Measurements from ENCODE around the gene EPHA8. TPM values are rescaled to one million over a fixed set of nuclear protein-coding genes. Genes with fewer than 3 reads are reported as not detected.

The EPHA8 gene
- total RNA-seq, 2 experiments from 2014 or later: not detected

DNA sequence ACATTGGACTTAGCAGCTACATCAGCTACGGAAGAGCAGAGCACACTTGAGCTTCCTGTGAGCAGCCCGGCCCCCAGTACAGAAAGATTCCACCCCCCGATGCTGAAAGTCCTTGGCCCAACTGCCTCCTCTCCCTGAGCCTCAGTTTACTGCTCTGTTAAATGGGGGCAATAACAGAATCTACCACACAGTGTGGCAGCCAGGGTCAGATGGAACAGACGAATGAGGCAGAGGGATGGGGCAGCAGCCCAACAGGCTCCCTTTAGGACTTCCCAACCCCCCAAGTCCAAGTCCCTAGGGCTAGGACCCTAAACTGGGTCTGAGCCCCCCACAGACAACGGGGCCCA lies 50.3 kb downstream of the EPHA8 start:
- Mint-ChIP-seq H3K4me3 (no peak overlapping the region), H3K27ac (no peak overlapping the region), H3K9me3 (ENCODE audit: low read depth) (no peaks in the 10 kb centered on the region), H3K36me3 (no peaks in the 10 kb centered on the region), H3K27me3 (peaks cover 10% of the 10 kb centered on the region), H3K4me1 (no peaks in the 10 kb centered on the region)
- CTCF ChIA-PET: no interaction called here
- no peak for DNase-seq
- no peak for ATAC-seq

DNA sequence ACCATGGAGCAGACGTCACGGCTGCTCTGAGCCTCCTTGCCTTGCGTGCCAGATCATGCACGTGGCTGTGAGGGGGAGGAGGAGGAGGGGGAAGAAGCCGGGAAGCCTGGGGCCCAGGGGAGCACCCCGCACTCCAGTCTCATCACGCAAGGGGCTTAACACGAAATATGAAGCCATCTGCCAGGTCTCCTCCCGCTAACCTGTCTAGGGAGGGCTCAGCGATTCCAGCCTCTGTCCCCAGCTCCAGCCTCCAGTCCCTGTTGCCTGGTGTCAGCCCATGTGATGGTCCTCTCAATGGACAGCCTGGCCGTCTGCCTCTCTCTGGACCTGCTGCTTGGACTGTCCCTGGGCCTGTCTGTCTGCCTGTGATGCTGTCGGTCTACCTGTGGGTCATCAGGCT lies 50.7 kb downstream of the EPHA8 start:
- no peak overlapping the region for H3K4me3 Mint-ChIP-seq
- CTCF ChIA-PET: no interaction called here
- H3K36me3 Mint-ChIP-seq: no peaks in the 10 kb centered on the region
- H3K27me3 Mint-ChIP-seq: peaks cover 7% of the 10 kb centered on the region
- H3K9me3 Mint-ChIP-seq (ENCODE audit: low read depth): no peaks in the 10 kb centered on the region
- H3K27ac Mint-ChIP-seq: no peak overlapping the region
- DNase-seq: no peak
- H3K4me1 Mint-ChIP-seq: no peaks in the 10 kb centered on the region
- ATAC-seq: no peak

DNA sequence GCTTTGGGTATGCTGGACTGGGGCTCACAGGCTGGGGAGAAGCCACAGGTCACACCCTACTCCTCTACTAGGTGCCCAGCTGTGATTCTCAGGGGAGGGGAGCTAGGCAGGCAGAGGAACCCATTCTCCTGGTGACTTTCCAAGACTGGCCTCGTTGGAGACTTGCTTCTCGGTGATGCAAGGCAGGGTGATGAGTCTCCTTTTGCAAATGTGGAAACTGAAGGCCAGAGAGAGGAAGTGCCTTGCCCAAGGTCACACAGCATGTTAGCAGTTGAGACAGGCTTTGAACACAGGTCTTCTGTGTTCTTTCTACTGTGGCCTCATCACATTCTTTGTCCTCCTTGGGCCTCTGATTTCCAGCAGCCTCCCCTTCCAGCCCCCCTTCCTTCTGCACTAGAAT lies 52.6 kb downstream of the EPHA8 start:
- H3K9me3 Mint-ChIP-seq (ENCODE audit: low read depth): no peaks in the 10 kb centered on the region
- CTCF ChIA-PET: no interaction called here
- no peaks in the 10 kb centered on the region for H3K36me3 Mint-ChIP-seq
- no peaks in the 10 kb centered on the region for H3K4me1 Mint-ChIP-seq
- no peak for ATAC-seq
- H3K27ac Mint-ChIP-seq: no peak overlapping the region
- H3K4me3 Mint-ChIP-seq: no peak overlapping the region
- DNase-seq: no peak
- H3K27me3 Mint-ChIP-seq: peaks cover 10% of the 10 kb centered on the region

DNA sequence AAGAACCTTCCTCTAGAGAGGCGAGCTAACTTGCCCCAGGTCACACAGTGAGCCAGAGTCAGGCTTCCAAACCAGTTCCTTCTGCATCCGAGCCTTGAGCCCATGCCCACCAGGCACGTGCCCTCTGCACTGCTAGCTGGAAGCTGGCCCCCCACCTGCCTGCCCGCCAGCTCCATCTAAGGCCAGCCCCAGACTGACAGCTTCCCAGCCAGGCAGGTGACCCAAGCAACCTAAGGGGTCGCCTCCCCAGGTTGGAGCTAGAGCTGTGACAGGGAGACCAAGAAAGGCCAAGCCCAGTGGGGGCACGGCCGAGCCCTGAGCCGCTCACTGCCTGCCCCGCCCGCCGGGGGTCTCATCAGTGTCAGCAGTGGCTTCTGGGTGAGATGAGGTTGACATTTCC lies 53.3 kb downstream of the EPHA8 start:
- H3K27ac Mint-ChIP-seq: no peak overlapping the region
- no peak overlapping the region for H3K4me3 Mint-ChIP-seq
- CTCF ChIA-PET: no interaction called here
- no peak for DNase-seq
- no peaks in the 10 kb centered on the region for H3K36me3 Mint-ChIP-seq
- no peaks in the 10 kb centered on the region for H3K4me1 Mint-ChIP-seq
- ATAC-seq: no peak
- H3K27me3 Mint-ChIP-seq: peaks cover 10% of the 10 kb centered on the region
- H3K9me3 Mint-ChIP-seq (ENCODE audit: low read depth): no peaks in the 10 kb centered on the region

DNA sequence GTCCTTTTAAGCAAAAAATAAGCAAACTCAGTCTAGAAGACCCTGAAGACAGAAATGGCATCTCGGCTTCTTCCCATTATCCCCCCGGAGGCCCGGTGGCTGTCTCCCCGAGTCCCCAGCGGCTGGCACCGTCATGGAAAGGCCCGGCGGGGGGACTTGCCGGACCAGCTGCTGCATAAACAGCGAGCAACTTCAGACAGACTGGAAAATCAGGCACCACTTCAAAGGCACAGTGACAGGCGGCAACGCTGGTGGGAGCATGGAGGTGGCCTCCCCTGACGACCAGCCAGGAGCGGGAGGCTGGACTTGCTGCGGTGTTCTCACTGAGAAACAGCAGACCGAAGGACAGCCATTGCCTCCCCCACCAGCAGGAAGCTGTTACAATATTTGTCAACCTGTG lies 54.8 kb downstream of the EPHA8 start:
- H3K27ac Mint-ChIP-seq: no peak overlapping the region
- H3K9me3 Mint-ChIP-seq (ENCODE audit: low read depth): no peaks in the 10 kb centered on the region
- H3K4me1 Mint-ChIP-seq: no peaks in the 10 kb centered on the region
- ATAC-seq (no peak), DNase-seq (no peak)
- peaks cover 10% of the 10 kb centered on the region for H3K27me3 Mint-ChIP-seq
- H3K36me3 Mint-ChIP-seq: no peaks in the 10 kb centered on the region
- CTCF ChIA-PET: no interaction called here
- no peak overlapping the region for H3K4me3 Mint-ChIP-seq

DNA sequence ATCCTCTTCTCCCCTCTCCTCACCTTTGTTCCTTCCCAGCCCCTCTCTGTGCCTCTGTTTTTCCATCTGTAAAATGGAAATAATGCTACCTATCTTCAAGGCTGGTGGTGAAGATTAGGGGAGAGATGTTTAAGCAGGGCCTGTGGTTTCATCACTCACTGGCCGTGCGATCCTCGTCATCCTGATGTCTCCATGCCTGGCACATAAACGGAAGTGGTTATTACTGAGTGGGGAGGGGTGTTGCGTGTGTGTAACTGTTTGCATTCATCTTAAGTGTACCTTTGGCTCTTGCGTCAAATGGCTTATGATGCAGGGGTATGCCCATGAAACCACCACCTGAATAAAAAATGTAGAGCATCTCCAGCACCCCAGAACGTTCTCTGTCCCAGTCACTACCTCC lies 56.0 kb downstream of the EPHA8 start:
- Mint-ChIP-seq H3K27ac (no peak overlapping the region), H3K9me3 (ENCODE audit: low read depth) (no peaks in the 10 kb centered on the region), H3K36me3 (no peaks in the 10 kb centered on the region), H3K27me3 (peaks cover 10% of the 10 kb centered on the region), H3K4me3 (no peak overlapping the region), H3K4me1 (no peaks in the 10 kb centered on the region)
- DNase-seq (no peak), ATAC-seq (no peak)
- CTCF ChIA-PET: no interaction called here

DNA sequence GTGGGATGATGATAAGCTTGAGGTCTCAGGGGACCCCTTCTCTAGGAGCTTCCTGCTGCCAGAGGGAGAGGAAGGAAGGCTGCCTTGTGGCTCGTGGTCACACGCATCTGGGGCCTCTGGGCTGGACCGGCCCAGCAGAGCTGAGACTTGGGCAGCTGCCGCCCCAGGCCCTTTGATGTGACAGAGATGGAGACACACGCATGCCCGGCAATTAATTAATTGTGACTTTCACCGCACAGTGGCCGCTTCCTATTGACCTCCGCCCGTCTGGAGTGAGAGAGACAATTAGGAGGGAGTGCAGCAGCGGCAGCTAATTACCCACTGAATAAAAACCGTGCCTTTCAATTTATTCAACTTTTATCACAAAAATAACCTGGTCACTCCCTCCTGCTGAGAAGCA lies 56.5 kb downstream of the EPHA8 start:
- no peaks in the 10 kb centered on the region for H3K36me3 Mint-ChIP-seq
- no peaks in the 10 kb centered on the region for H3K9me3 Mint-ChIP-seq (ENCODE audit: low read depth)
- ATAC-seq (no peak), DNase-seq (no peak)
- no peak overlapping the region for H3K27ac Mint-ChIP-seq
- H3K4me3 Mint-ChIP-seq: no peak overlapping the region
- peaks cover 10% of the 10 kb centered on the region for H3K27me3 Mint-ChIP-seq
- no peaks in the 10 kb centered on the region for H3K4me1 Mint-ChIP-seq
- CTCF ChIA-PET: no interaction called here

DNA sequence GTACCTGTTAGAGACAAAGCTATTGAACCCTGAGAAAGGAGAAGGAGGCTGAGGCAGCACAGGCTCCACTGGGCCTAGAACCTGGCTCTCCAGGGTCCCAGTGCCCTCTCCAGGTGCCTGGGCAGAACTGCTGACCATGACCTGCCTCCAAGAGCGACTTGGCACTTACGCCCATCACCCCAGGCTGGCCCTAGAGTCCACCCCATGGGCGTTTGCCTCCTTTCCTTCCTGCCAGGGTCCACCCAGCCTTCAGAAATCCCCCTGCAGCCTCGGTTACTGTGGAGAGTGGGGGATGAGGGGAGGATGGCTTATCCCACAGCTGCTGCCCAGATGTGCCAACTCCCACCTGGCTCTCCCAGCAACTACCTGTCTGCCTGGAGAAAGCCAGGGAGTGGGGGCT lies 58.5 kb downstream of the EPHA8 start:
- H3K9me3 Mint-ChIP-seq (ENCODE audit: low read depth): no peaks in the 10 kb centered on the region
- H3K4me1 Mint-ChIP-seq: no peaks in the 10 kb centered on the region
- no peaks in the 10 kb centered on the region for H3K36me3 Mint-ChIP-seq
- H3K4me3 Mint-ChIP-seq: no peak overlapping the region
- no peak for ATAC-seq
- DNase-seq: no peak
- no peak overlapping the region for H3K27ac Mint-ChIP-seq
- peaks cover 7% of the 10 kb centered on the region for H3K27me3 Mint-ChIP-seq
- CTCF ChIA-PET: no interaction called here

DNA sequence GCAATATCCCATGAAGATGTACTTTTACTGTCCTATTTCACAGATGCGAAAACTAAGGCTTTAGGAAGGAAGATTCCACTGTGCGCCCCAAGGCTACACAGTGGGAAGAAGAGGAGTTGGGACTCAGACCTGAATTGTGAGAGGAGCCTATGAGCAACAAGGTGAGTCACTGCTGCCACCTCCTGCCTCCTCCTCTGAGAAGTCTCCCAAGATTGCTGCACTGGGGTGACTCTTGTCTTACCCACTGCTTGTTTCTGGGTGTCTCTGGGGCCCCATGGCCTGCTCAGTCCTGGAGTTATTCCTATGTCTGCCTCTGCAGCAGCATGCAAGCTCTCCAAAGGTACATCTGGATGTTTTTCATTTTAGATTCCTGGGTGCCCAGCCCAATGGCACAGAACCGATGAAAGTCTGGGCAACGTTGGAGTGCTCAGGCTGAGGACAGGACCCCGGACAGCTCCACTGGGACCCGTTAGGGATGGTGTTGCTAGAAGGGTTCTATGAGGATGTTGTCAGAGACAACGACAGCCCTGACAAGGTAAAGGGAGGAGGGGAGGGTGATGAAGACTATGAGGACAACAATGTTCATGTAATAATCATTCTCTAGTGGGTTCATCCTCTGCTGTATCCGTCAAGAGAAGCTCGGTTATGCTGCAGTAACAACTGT lies 62.1 kb downstream of the EPHA8 start:
- Mint-ChIP-seq H3K4me1 (no peaks in the 10 kb centered on the region), H3K27ac (no peak overlapping the region), H3K4me3 (no peak overlapping the region), H3K9me3 (ENCODE audit: low read depth) (no peaks in the 10 kb centered on the region), H3K27me3 (peaks cover 24% of the 10 kb centered on the region), H3K36me3 (no peaks in the 10 kb centered on the region)
- no peak for ATAC-seq
- CTCF ChIA-PET: no interaction called here
- DNase-seq: no peak

DNA sequence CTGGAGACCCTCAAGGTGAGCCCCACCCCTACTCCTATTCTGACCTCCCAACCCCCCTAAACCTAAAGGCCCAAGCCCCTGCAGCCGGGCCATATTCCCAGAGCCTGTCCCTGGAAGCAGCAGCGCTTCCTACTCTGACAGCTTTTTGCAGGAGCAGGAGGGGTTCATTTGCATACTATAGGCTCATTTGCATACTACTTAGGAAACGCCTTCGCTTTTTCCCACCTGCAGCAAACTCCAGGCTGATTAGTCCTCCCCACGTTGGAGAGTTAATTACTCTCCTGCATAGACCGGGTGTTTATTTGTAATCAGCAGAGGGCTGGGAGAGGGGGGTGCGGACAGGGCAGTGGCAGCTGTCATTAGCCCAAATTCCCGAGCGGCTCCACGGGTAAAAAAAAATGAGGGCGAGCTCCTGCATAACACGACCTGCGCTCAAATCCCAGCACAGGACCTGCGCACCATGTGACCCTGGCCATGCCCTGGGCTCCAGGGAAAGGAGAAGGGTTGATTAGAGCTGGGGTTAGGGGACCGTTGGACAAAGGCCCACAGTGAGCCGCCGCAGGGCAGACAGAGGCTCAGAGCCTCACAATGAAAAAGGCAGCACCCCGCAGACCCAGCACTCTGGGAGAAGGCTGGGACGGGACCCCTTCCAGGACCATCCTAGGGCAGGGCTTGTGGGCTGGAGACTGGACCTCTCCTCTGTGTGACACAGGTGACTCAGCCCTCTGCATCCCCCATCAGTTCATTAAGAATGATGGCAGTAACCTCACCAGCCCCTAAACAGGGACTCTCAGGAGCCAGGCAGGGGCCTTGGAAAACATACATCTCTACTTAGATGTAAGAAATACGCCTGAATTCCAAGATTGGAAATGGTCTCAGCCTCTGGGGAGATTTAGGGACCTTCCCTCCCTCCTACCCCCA lies 63.2 kb downstream of the EPHA8 start:
- no peak for DNase-seq
- Mint-ChIP-seq H3K27me3 (peaks cover 30% of the 10 kb centered on the region), H3K36me3 (no peaks in the 10 kb centered on the region), H3K27ac (no peak overlapping the region), H3K9me3 (ENCODE audit: low read depth) (no peaks in the 10 kb centered on the region), H3K4me1 (no peaks in the 10 kb centered on the region), H3K4me3 (no peak overlapping the region)
- CTCF ChIA-PET: no interaction called here
- no peak for ATAC-seq

DNA sequence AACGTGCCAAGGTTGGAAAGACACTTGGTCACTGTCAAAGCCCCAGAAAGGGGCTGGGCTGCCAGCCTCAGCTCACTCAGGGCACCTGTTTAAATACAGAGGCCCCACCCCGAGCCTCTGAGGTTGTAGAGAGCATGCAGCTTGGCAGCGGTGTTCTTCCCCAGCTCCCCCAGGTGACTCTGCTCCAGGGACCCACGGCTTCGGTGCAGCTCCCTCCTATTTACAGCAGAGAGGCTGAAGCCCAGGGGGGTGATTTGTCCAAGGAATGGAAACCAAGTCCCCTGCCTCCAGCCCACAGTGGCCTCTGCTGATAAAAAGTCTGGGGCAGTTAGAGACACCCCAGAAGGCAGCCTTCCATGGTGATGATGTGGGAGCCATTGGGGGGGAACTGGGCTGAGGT lies 64.0 kb downstream of the EPHA8 start:
- Mint-ChIP-seq H3K9me3 (ENCODE audit: low read depth) (no peaks in the 10 kb centered on the region), H3K4me1 (no peaks in the 10 kb centered on the region), H3K4me3 (no peak overlapping the region), H3K27me3 (peaks cover 38% of the 10 kb centered on the region), H3K36me3 (no peaks in the 10 kb centered on the region), H3K27ac (no peak overlapping the region)
- ATAC-seq (no peak), DNase-seq (no peak)
- CTCF ChIA-PET: no interaction called here

DNA sequence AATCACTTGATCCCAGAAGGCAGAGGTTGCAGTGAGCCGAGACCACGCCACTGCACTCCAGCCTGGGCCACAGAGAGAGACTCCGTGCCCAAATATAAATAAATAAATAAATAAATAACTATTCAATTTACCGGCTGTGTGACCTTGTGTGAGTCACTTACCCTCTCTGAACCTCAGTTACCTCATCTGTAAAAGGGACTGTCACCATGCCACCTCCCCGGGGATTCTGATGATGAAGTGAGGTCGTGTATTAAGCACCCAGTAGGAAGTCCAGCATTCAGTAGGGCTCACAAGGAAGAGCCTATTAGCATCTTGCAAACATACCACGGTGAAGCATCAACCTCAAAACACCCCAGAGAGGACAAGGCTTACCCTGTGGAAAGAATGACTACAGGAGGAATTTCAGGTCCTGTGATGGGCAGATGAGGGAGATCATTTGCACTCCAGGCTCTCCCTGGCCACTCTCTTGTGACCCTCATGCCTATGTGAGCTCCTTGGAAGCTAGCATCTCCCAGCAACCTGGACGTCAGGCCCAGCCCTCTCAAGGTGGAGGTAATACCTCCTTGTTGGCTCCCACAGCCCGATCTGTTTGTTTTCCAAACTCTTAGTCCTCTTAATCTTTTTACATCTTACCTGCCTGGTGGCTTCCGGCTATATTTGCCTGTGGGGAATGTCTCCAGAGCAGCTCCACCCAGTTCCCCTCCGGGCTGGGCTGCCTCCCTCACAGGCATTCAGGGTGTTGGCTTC lies 65.6 kb downstream of the EPHA8 start:
- Mint-ChIP-seq H3K36me3 (no peaks in the 10 kb centered on the region), H3K4me1 (no peaks in the 10 kb centered on the region), H3K9me3 (ENCODE audit: low read depth) (no peaks in the 10 kb centered on the region), H3K27ac (no peak overlapping the region), H3K27me3 (peaks cover 44% of the 10 kb centered on the region), H3K4me3 (no peak overlapping the region)
- no peak for DNase-seq
- ATAC-seq: no peak
- CTCF ChIA-PET: interaction anchor here (0.6 to 0.7 kb wide), 3 partner anchors 47 to 1570 kb away, joined by 3 read pairs; no protein-coding TSS in a partner anchor

DNA sequence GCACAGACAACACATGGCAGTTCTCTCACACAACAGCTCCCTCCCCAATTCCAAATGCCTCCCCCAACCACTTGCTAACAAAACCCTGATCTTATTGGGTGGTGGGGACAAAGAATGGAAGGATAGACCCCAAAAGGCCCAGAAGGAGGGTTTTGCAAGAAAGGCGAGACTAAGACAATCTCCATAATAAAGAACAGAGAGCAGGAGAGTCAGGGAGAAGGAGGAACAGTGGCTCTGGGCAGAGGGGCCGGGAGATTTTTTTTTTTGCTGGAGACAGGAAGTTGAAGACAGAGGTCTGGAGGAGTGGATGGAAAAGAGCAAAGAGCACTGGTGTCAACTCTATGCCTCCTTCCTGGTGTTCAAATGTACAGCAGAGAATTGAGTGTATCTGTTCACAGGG lies 66.6 kb downstream of the EPHA8 start:
- no peaks in the 10 kb centered on the region for H3K4me1 Mint-ChIP-seq
- no peak overlapping the region for H3K4me3 Mint-ChIP-seq
- H3K27me3 Mint-ChIP-seq: peaks cover 45% of the 10 kb centered on the region
- no peak for DNase-seq
- CTCF ChIA-PET: no interaction called here
- no peaks in the 10 kb centered on the region for H3K9me3 Mint-ChIP-seq (ENCODE audit: low read depth)
- H3K36me3 Mint-ChIP-seq: no peaks in the 10 kb centered on the region
- ATAC-seq: no peak
- no peak overlapping the region for H3K27ac Mint-ChIP-seq
